KMS-11 (cell line): ENCODE results near the gene IL22RA2.

Experiments used
- H2AFZ ChIP-seq: fragments of 200-600 bp; sonication (generic); 2 replicates; pipeline ENCODE4 v1.6.1; 2016; ENCODE audit warnings: antibody characterized with exemption, mixed run types, low read depth
- H3K27ac ChIP-seq: fragments of 200-600 bp; sonication (generic); 2 replicates; pipeline ENCODE4 v1.6.1; 2016; ENCODE audit warnings: mild to moderate bottlenecking, mixed run types
- H3K27me3 ChIP-seq: fragments of 200-600 bp; sonication (generic); 2 replicates; pipeline ENCODE4 v1.6.1; 2017; ENCODE audit warnings: mild to moderate bottlenecking, low read depth, mixed run types, moderate library complexity; ENCODE audit not compliant: insufficient read depth
- H3K36me3 ChIP-seq: fragments of 200-600 bp; sonication (generic); 2 replicates; pipeline ENCODE4 v1.6.1; 2017; ENCODE audit warnings: mild to moderate bottlenecking, mixed run types; ENCODE audit not compliant: insufficient read depth
- H3K4me1 ChIP-seq: fragments of 200-600 bp; sonication (generic); 2 replicates; pipeline ENCODE4 v1.6.1; 2016; ENCODE audit warnings: mild to moderate bottlenecking, low read depth, mixed run types; ENCODE audit not compliant: poor library complexity, severe bottlenecking
- H3K4me2 ChIP-seq: fragments of 200-600 bp; sonication (generic); 2 replicates; pipeline ENCODE4 v1.7.0; 2016; ENCODE audit warnings: mild to moderate bottlenecking, mixed run types
- H3K4me3 ChIP-seq: fragments of 200-600 bp; sonication (generic); IDR thresholded peaks from 2 replicates; pipeline ENCODE4 v1.6.1; 2017; ENCODE audit warnings: low read depth, low read length, mixed read lengths; ENCODE audit not compliant: insufficient read depth
- H3K79me2 ChIP-seq: fragments of 200-600 bp; sonication (generic); 2 replicates; pipeline ENCODE4 v1.6.1; 2016; ENCODE audit warnings: low read depth, mixed run types; ENCODE audit not compliant: insufficient read depth
- H3K9ac ChIP-seq: fragments of 200-600 bp; sonication (generic); 2 replicates; pipeline ENCODE4 v1.6.1; 2016; ENCODE audit warnings: mild to moderate bottlenecking, mixed run types
- H4K20me1 ChIP-seq: fragments of 200-600 bp; sonication (generic); 2 replicates; pipeline ENCODE4 v1.6.1; 2016; ENCODE audit warnings: mild to moderate bottlenecking, mixed run types; ENCODE audit not compliant: insufficient read depth
- TF ChIP-seq, protein P1 (sequence below): fragments of 200-600 bp; sonication (generic); conservative IDR thresholded peaks from 2 replicates; pipeline ENCODE4 v1.6.1; 2017; ENCODE audit warnings: low read depth, mild to moderate bottlenecking, antibody characterized with exemption, low read length, moderate library complexity, mixed read lengths

The IL22RA2 gene

GRCh38 chr6:137121401-137121997, 51.9 kb downstream of the IL22RA2 start:
- no peak overlapping the region for H2AFZ ChIP-seq
- TF ChIP-seq, protein P1, sequence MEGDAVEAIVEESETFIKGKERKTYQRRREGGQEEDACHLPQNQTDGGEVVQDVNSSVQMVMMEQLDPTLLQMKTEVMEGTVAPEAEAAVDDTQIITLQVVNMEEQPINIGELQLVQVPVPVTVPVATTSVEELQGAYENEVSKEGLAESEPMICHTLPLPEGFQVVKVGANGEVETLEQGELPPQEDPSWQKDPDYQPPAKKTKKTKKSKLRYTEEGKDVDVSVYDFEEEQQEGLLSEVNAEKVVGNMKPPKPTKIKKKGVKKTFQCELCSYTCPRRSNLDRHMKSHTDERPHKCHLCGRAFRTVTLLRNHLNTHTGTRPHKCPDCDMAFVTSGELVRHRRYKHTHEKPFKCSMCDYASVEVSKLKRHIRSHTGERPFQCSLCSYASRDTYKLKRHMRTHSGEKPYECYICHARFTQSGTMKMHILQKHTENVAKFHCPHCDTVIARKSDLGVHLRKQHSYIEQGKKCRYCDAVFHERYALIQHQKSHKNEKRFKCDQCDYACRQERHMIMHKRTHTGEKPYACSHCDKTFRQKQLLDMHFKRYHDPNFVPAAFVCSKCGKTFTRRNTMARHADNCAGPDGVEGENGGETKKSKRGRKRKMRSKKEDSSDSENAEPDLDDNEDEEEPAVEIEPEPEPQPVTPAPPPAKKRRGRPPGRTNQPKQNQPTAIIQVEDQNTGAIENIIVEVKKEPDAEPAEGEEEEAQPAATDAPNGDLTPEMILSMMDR = no peak
- H3K79me2 ChIP-seq = no peaks in the 10 kb centered on the region
- no peak overlapping the region for H3K9ac ChIP-seq
- no peaks in the 10 kb centered on the region for H4K20me1 ChIP-seq
- H3K27me3 ChIP-seq = no peaks in the 10 kb centered on the region
- H3K36me3 ChIP-seq = no peaks in the 10 kb centered on the region
- H3K27ac ChIP-seq = no peak overlapping the region
- no peak overlapping the region for H3K4me3 ChIP-seq
- H3K4me1 ChIP-seq = peaks cover 6% of the 10 kb centered on the region
- no peak overlapping the region for H3K4me2 ChIP-seq

DNA sequence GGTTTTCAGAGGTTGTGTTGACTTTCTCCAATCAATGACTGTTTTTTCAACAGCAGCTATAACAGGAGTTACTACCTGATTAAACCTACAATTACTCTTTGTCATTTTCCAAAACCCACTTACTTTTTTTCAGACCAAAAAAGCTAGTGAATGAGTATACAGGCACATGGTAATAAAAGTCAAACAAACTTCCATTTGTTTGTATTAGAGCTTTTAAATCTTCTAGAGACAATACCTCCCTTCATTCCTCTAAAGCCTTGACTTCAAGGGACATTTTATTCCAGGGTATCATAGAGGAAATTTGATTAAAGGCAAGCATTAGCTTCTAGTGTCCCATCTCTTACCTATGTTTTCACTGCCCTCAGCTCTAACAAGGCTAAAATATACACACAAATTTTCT, 52.7 kb downstream of the IL22RA2 start:
- Histone ChIP-seq H3K4me3 (no peak overlapping the region), H3K4me1 (peaks cover 6% of the 10 kb centered on the region), H3K36me3 (no peaks in the 10 kb centered on the region), H2AFZ (no peak overlapping the region), H3K27me3 (no peaks in the 10 kb centered on the region), H3K4me2 (no peak overlapping the region), H4K20me1 (no peaks in the 10 kb centered on the region), H3K9ac (no peak overlapping the region), H3K79me2 (no peaks in the 10 kb centered on the region), H3K27ac (no peak overlapping the region)
- TF ChIP-seq, protein P1 = no peak

- TF ChIP-seq, protein P1 = no peak
- Histone ChIP-seq H3K27ac (no peak overlapping the region), H3K9ac (no peak overlapping the region), H2AFZ (no peak overlapping the region), H3K79me2 (no peaks in the 10 kb centered on the region), H4K20me1 (no peaks in the 10 kb centered on the region), H3K36me3 (no peaks in the 10 kb centered on the region), H3K27me3 (no peaks in the 10 kb centered on the region), H3K4me2 (no peak overlapping the region), H3K4me3 (no peak overlapping the region), H3K4me1 (peaks cover 6% of the 10 kb centered on the region)
These were observed 54.0 kb downstream of the IL22RA2 start for GRCh38 chr6:137119196-137120104.

GRCh38 chr6:137117581-137117980, 55.9 kb downstream of the IL22RA2 start:
- Histone ChIP-seq H3K9ac (no peak overlapping the region), H3K27ac (no peak overlapping the region), H4K20me1 (no peaks in the 10 kb centered on the region), H3K36me3 (no peaks in the 10 kb centered on the region), H3K4me2 (no peak overlapping the region), H3K27me3 (no peaks in the 10 kb centered on the region), H3K4me3 (no peak overlapping the region), H3K79me2 (no peaks in the 10 kb centered on the region), H2AFZ (no peak overlapping the region), H3K4me1 (peaks cover 6% of the 10 kb centered on the region)
- TF ChIP-seq, protein P1 = no peak
